GM19395 (cell line): ENCODE measurements around the gene CPED1.
"Not testable (repeated sequence)": the region's sequence is repeated elsewhere in the genome, so short reads cannot be mapped to it uniquely, and the experiment has no call there.

Experiments used
- ATAC-seq: cut with Tn5 transposase; IDR thresholded peaks from one replicate; pipeline ENCODE4 v1.9.1; 2021; ENCODE audit warnings: mild to moderate bottlenecking, moderate library complexity; ENCODE audit not compliant: unreplicated experiment

CPED1 gene

GRCh38 chr7:121167971-121168370 is 179.5 kb downstream of the CPED1 start:
- ATAC-seq, result no peak

GRCh38 chr7:121169469-121169868 is 181.0 kb downstream of the CPED1 start:
- ATAC-seq, result no peak

- ATAC-seq, result no peak
These were observed 184.0 kb downstream of the CPED1 start for GRCh38 chr7:121172484-121172883.

GRCh38 chr7:121175826-121176225 is 187.3 kb downstream of the CPED1 start:
- no peak for ATAC-seq

- ATAC-seq, result no peak
These were observed 189.9 kb downstream of the CPED1 start for GRCh38 chr7:121178452-121178851.

GRCh38 chr7:121178869-121179497 is 190.5 kb downstream of the CPED1 start:
- ATAC-seq, result peak; percentile 60

- peak; percentile 93 for ATAC-seq
These were observed 192.0 kb downstream of the CPED1 start for GRCh38 chr7:121180436-121181063.

GRCh38 chr7:121181357-121181756 is 192.8 kb downstream of the CPED1 start:
- ATAC-seq, result no peak

- ATAC-seq, result no peak
These were observed 193.8 kb downstream of the CPED1 start for GRCh38 chr7:121182281-121182680.

- no peak for ATAC-seq
These were observed 194.4 kb downstream of the CPED1 start for GRCh38 chr7:121182902-121183301.

GRCh38 chr7:121183883-121184282 is 195.4 kb downstream of the CPED1 start:
- not testable (repeated sequence) for ATAC-seq

- ATAC-seq, result peak; percentile 48
These were observed 198.2 kb downstream of the CPED1 start for GRCh38 chr7:121186746-121187145.

GRCh38 chr7:121187222-121187621 is 198.7 kb downstream of the CPED1 start:
- peak; percentile 94 for ATAC-seq

- ATAC-seq, result no peak
These were observed 199.2 kb downstream of the CPED1 start for GRCh38 chr7:121187676-121188075.

- ATAC-seq, result no peak
These were observed 204.3 kb downstream of the CPED1 start for GRCh38 chr7:121192834-121193233.

- no peak for ATAC-seq
These were observed 206.5 kb downstream of the CPED1 start for GRCh38 chr7:121195010-121195409.

- no peak for ATAC-seq
These were observed 207.4 kb downstream of the CPED1 start for GRCh38 chr7:121195874-121196273.

- ATAC-seq, result no peak
These were observed 207.8 kb downstream of the CPED1 start for GRCh38 chr7:121196286-121196685.

GRCh38 chr7:121197455-121197854 is 208.9 kb downstream of the CPED1 start:
- ATAC-seq, result no peak

- ATAC-seq, result no peak
These were observed 210.0 kb downstream of the CPED1 start for GRCh38 chr7:121198502-121198901.

- no peak for ATAC-seq
These were observed 213.6 kb downstream of the CPED1 start for GRCh38 chr7:121202125-121202524.

GRCh38 chr7:121202834-121203233 is 214.3 kb downstream of the CPED1 start:
- no peak for ATAC-seq

GRCh38 chr7:121204537-121204936 is 216.0 kb downstream of the CPED1 start:
- ATAC-seq, result no peak
